Suprapubic skin (tissue), 4 donors: ENCODE measurements around the gene LOC101059915.
A peak's percentile ranks its signal among the peaks of the same experiment; 100 is the strongest.
"Not testable (repeated sequence)": the region's sequence is repeated elsewhere in the genome, so short reads cannot be mapped to it uniquely, and the experiment has no call there.

Source experiments
- DNase-seq, 2 donors: peaks; one replicate each; pipeline ENCODE4 v3.0.0-alpha.2; 2019; ENCODE audit warnings: low spot score in 2 of 2
- H3K27ac ChIP-seq: fragments of 200-600 bp; sonication (generic); one replicate; pipeline ENCODE4 v1.5.1; 2019
- H3K27me3 ChIP-seq: fragments of 200-600 bp; sonication (generic); one replicate; pipeline ENCODE4 v1.5.1; 2019
- H3K36me3 ChIP-seq: fragments of 200-600 bp; sonication (generic); one replicate; pipeline ENCODE4 v1.5.1; 2019
- H3K4me1 ChIP-seq: fragments of 200-600 bp; sonication (generic); one replicate; pipeline ENCODE4 v1.5.1; 2019
- H3K4me3 ChIP-seq: fragments of 200-600 bp; sonication (generic); one replicate; pipeline ENCODE4 v1.5.1; 2019; ENCODE audit warnings: mild to moderate bottlenecking
- H3K9me3 ChIP-seq: fragments of 200-600 bp; sonication (generic); one replicate; pipeline ENCODE4 v1.5.1; 2019
- EP300 ChIP-seq: sonication (generic); formaldehyde crosslinking; IDR thresholded peaks from one replicate; pipeline ENCODE4 v1.6.1; 2017; ENCODE audit warnings: antibody characterized with exemption
- POLR2A ChIP-seq, 2 donors: fragments of 450-650 bp; IDR thresholded peaks; one replicate each; pipeline ENCODE4 v1.6.1; 2017; ENCODE audit warnings: antibody characterized with exemption in 2 of 2, mild to moderate bottlenecking in 2 of 2, moderate library complexity in 2 of 2
- POLR2AphosphoS5 ChIP-seq, 3 donors: sonication (generic); formaldehyde crosslinking; IDR thresholded peaks; one replicate each; pipeline ENCODE4 v1.6.1; 2017; ENCODE audit warnings: antibody characterized with exemption in 3 of 3
- WGBS: methylation state at CpG from one replicate; pipeline ENCODE4 v1.1.5; 2018; 5-methylcytosine and 5-hydroxymethylcytosine counted together
- TF ChIP-seq, protein P1 (sequence below), 2 donors: fragments of 200-600 bp in 1 of 2; fragments of 450-650 bp in 1 of 2; sonication (generic) in 1 of 2; IDR thresholded peaks; one replicate each; pipeline ENCODE4 v1.5.1; 2016 to 2019; ENCODE audit warnings: antibody characterized with exemption in 2 of 2, mild to moderate bottlenecking in 1 of 2, moderate library complexity in 1 of 2

LOC101059915 gene

GRCh38 chrX:71671043-71671780, 3.9 kb downstream of the LOC101059915 start:
- 77% methylated on average over 12 of the region's 12 CpGs for WGBS
- TF ChIP-seq EP300: no peak
- TF ChIP-seq POLR2AphosphoS5 (IDR thresholded peaks at IDR 0.05): no peak
- no peak for TF ChIP-seq POLR2A (IDR thresholded peaks at IDR 0.05)
- TF ChIP-seq, protein P1, sequence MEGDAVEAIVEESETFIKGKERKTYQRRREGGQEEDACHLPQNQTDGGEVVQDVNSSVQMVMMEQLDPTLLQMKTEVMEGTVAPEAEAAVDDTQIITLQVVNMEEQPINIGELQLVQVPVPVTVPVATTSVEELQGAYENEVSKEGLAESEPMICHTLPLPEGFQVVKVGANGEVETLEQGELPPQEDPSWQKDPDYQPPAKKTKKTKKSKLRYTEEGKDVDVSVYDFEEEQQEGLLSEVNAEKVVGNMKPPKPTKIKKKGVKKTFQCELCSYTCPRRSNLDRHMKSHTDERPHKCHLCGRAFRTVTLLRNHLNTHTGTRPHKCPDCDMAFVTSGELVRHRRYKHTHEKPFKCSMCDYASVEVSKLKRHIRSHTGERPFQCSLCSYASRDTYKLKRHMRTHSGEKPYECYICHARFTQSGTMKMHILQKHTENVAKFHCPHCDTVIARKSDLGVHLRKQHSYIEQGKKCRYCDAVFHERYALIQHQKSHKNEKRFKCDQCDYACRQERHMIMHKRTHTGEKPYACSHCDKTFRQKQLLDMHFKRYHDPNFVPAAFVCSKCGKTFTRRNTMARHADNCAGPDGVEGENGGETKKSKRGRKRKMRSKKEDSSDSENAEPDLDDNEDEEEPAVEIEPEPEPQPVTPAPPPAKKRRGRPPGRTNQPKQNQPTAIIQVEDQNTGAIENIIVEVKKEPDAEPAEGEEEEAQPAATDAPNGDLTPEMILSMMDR (IDR thresholded peaks at IDR 0.05): no peak

GRCh38 chrX:71671938-71672337, 4.6 kb downstream of the LOC101059915 start:
- Histone ChIP-seq H3K9me3 (no peaks in the 10 kb centered on the region), H3K36me3 (no peaks in the 10 kb centered on the region), H3K4me3 (no peak overlapping the region), H3K27ac (no peak overlapping the region), H3K4me1 (no peaks in the 10 kb centered on the region), H3K27me3 (no peaks in the 10 kb centered on the region)
- DNase-seq: no peak
- TF ChIP-seq EP300 (no peak), POLR2AphosphoS5 (IDR thresholded peaks at IDR 0.05) (no peak), POLR2A (IDR thresholded peaks at IDR 0.05) (no peak)
- TF ChIP-seq, protein P1 (IDR thresholded peaks at IDR 0.05): no peak
- 87% methylated on average over 11 of the region's 11 CpGs for WGBS

More at GRCh38 chrX:71671043-71671780, 3.9 kb downstream of the LOC101059915 start:
- Histone ChIP-seq H3K27me3 (no peaks in the 10 kb centered on the region), H3K27ac (no peak overlapping the region), H3K4me1 (no peaks in the 10 kb centered on the region), H3K4me3 (no peak overlapping the region), H3K36me3 (no peaks in the 10 kb centered on the region), H3K9me3 (no peaks in the 10 kb centered on the region)
- no peak for DNase-seq

- H3K27me3 ChIP-seq, H3K4me1 ChIP-seq, H3K4me3 ChIP-seq, H3K36me3 ChIP-seq, H3K27ac ChIP-seq, DNase-seq, H3K9me3 ChIP-seq: not testable (repeated sequence)
- 89% methylated on average over 8 of the region's 23 CpGs for WGBS
These were observed 8.3 kb downstream of the LOC101059915 start for GRCh38 chrX:71675636-71676035.

- H3K4me3 ChIP-seq, H3K9me3 ChIP-seq, H3K4me1 ChIP-seq, H3K27me3 ChIP-seq, H3K27ac ChIP-seq, H3K36me3 ChIP-seq: not testable (repeated sequence)
- peak; percentile 23 to 39 for DNase-seq
- WGBS: 88% methylated on average over 8 of the region's 43 CpGs
These were observed 8.9 kb downstream of the LOC101059915 start for GRCh38 chrX:71676068-71676795.

GRCh38 chrX:71677195-71677594, 9.8 kb downstream of the LOC101059915 start:
- H3K27me3 ChIP-seq, H3K4me1 ChIP-seq, H3K9me3 ChIP-seq, H3K4me3 ChIP-seq, H3K36me3 ChIP-seq, H3K27ac ChIP-seq: not testable (repeated sequence)
- DNase-seq: peak in 1 of 2 donors; percentile 16
- 84% methylated on average over 5 of the region's 6 CpGs for WGBS

- Histone ChIP-seq H3K4me3 (no peak overlapping the region), H3K36me3 (no peaks in the 10 kb centered on the region), H3K4me1 (no peaks in the 10 kb centered on the region), H3K27ac (no peak overlapping the region), H3K27me3 (no peaks in the 10 kb centered on the region), H3K9me3 (no peaks in the 10 kb centered on the region)
- DNase-seq: peak in 1 of 2 donors; percentile 9
- 92% methylated on average over 4 of the region's 4 CpGs for WGBS
- no peak for TF ChIP-seq POLR2A (IDR thresholded peaks at IDR 0.05)
These were observed 12.3 kb downstream of the LOC101059915 start for GRCh38 chrX:71679575-71680207.

GRCh38 chrX:71696641-71697465, 29.5 kb downstream of the LOC101059915 start:
- not testable (repeated sequence) for H3K4me3 ChIP-seq, H3K27ac ChIP-seq, DNase-seq, H3K4me1 ChIP-seq, H3K36me3 ChIP-seq, H3K9me3 ChIP-seq, H3K27me3 ChIP-seq
- WGBS: no CpG with 5 or more reads among the region's 24 CpGs

DNA sequence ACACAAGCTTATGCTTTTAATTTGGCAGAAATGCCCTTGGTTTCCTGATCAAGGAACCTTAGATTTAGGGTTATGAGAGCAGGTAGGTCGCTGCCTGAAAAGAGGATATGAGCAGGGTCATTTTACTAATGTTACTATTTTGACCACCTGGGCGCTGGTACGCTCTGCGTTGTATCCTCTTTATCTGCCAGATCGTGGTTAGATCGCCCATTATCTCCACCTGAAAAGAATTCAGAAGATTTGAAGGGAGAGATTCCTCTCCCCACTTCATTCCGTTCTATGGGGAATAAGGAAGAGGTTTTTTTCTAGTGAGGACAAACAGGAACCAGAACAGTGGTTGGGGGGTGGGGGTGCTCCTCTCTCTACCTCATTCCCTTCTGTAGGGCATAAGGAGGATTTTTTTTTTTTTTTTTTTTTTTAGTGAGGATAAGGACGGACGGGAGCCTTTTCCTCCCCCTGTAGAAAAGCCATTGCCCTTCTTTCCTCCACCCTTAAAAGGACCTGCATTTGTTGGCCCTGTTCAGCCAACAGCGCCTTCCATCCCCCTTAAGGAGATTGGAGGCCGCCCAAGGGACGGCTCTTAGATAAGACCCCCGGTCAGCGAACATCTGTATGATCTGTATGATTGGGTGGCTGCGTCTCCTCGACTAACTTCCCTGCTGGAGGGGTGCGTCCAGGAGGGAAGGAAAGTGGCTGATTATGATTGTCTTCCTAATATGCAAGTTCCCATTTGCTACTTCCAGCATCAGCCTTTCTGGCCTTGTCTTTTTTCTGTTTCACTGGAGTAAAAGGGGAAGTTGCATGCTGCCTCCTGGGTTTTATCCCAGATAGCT, 30.3 kb downstream of the LOC101059915 start:
- H3K4me1 ChIP-seq, H3K4me3 ChIP-seq, H3K9me3 ChIP-seq, H3K36me3 ChIP-seq, H3K27ac ChIP-seq, DNase-seq, H3K27me3 ChIP-seq: not testable (repeated sequence)
- no CpG with 5 or more reads among the region's 17 CpGs for WGBS

- not testable (repeated sequence) for H3K9me3 ChIP-seq, H3K36me3 ChIP-seq, H3K27ac ChIP-seq, H3K27me3 ChIP-seq, H3K4me3 ChIP-seq, DNase-seq, H3K4me1 ChIP-seq
- no CpG with 5 or more reads among the region's 12 CpGs for WGBS
These were observed 31.1 kb downstream of the LOC101059915 start for GRCh38 chrX:71698299-71699022.
